GM13976 (cell line): Measurements from ENCODE around the gene STARD10.

Experiments used
- DNase-seq: peaks from one replicate; pipeline ENCODE4 v3.0.0; 2012; ENCODE audit warnings: low spot score
- in situ Hi-C: fragments of 300-500 bp; cut with MboI; formaldehyde crosslinking; loops from one replicate; pipeline ENCODE4 v1.12.0; 2022; ENCODE audit warnings: low sequenced_read_pairs, mixed read lengths, inconsistent platforms; ENCODE audit not compliant: unreplicated experiment
- TF ChIP-seq, protein P1 (sequence below): IDR thresholded peaks from 2 replicates; pipeline ENCODE4 v1.5.1; 2012; ENCODE audit warnings: borderline replicate concordance, mild to moderate bottlenecking; ENCODE audit not compliant: insufficient read depth; ENCODE audit errors: extremely low read depth, missing control alignments, control extremely low read depth

STARD10 gene

DNA sequence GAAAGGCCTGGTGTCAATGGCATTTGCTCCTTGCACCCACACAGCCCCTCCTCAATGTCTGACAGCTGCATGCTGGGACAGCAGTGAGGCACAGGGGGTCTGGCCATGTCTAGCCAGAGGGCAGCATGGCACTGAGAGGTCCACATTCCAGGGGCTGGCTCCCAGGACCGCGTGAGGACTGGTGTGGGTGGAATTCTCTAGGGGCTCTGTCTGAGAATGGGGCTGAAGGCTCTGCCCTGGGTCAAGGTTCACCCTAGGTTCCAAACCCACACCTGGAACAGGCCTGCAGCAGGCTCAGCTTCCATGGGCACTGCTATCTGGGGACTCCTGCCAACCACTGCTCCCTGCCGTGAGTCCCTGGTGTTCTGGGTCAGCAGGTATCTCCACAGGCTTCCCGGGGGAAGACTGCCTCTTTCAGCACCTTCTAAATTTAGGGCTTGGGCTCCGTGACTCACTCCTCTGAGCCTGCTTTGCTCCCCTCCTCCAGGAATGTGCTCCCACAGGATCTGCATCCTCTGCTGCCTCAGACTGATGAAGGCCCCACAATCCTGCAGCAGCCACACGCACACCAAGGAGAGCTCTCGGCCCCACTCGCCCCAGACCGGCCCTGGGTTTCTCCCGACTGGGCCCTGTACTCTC is 4.2 kb downstream of the STARD10 start:
- no peak for DNase-seq
- TF ChIP-seq, protein P1, sequence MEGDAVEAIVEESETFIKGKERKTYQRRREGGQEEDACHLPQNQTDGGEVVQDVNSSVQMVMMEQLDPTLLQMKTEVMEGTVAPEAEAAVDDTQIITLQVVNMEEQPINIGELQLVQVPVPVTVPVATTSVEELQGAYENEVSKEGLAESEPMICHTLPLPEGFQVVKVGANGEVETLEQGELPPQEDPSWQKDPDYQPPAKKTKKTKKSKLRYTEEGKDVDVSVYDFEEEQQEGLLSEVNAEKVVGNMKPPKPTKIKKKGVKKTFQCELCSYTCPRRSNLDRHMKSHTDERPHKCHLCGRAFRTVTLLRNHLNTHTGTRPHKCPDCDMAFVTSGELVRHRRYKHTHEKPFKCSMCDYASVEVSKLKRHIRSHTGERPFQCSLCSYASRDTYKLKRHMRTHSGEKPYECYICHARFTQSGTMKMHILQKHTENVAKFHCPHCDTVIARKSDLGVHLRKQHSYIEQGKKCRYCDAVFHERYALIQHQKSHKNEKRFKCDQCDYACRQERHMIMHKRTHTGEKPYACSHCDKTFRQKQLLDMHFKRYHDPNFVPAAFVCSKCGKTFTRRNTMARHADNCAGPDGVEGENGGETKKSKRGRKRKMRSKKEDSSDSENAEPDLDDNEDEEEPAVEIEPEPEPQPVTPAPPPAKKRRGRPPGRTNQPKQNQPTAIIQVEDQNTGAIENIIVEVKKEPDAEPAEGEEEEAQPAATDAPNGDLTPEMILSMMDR: no peak
- in situ Hi-C loops: loop anchor here (10.0 kb wide), 1 partner anchor 65 kb away; no protein-coding TSS in a partner anchor

DNA sequence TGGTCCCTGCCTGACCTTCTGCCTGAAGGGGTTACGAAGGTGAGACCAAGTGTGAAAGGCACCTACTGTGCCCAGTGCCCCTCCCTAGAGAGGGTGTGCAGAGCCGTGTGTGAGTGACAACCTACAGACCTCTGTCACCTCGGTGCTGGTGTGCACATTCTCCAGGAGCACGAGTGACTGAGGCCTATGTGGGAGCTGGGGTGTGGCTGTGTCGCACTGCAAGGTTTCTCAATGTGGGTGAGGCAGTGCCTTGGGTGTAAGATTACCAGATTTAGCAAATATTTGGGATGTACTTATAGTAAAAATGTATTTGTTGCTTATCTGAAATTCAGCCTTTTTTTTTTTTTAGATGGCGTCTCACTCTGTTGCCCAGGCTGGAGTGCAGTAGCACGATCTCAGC is 5.6 kb downstream of the STARD10 start:
- TF ChIP-seq, protein P1: no peak
- no peak for DNase-seq
- in situ Hi-C loops: no loop called here

DNA sequence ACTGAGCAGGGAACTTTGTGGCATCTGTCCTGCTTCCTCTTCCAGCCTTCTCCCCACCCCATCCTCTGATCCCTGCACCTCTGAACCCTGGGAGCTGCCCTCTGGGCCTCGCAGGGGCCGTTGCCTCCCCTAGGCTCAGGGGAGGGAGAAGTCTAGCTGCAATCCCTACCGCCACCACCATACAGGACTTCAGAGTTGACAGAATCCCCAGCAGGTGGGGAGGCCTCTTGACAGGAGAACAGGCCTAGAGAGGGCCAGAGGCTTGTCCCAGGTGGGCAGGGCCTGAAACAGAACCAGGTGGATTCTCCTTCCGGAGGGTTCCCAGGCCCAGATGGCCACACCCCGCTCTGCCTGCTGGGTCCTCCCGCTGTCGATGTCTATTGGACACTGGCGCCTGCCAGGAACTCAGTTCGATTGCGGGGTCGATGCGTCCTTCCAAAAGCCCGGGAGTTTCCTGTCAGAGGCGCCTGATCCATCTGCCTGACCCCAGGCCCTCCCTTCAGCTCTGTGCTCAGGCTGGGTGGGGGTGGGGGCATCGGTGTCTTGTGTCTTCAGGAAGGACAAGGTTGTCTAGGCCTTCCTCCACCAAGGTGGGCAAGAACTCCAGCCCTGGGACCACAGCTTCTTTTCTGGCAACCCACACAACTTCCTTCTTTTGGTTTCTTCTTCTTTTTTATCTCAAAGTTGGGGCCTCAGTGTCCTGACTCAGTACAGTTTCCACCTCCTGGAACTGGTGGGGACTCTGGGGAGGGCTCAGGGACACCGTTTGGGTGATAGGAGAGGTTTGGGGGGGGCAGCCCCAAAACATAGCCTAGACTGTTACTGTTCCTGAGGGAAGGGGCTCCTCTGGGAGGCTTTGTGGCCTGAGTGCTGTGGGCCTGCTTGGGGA is 6.4 kb downstream of the STARD10 start:
- peak; percentile 81 for DNase-seq
- TF ChIP-seq, protein P1: no peak
- in situ Hi-C loops: no loop called here

DNA sequence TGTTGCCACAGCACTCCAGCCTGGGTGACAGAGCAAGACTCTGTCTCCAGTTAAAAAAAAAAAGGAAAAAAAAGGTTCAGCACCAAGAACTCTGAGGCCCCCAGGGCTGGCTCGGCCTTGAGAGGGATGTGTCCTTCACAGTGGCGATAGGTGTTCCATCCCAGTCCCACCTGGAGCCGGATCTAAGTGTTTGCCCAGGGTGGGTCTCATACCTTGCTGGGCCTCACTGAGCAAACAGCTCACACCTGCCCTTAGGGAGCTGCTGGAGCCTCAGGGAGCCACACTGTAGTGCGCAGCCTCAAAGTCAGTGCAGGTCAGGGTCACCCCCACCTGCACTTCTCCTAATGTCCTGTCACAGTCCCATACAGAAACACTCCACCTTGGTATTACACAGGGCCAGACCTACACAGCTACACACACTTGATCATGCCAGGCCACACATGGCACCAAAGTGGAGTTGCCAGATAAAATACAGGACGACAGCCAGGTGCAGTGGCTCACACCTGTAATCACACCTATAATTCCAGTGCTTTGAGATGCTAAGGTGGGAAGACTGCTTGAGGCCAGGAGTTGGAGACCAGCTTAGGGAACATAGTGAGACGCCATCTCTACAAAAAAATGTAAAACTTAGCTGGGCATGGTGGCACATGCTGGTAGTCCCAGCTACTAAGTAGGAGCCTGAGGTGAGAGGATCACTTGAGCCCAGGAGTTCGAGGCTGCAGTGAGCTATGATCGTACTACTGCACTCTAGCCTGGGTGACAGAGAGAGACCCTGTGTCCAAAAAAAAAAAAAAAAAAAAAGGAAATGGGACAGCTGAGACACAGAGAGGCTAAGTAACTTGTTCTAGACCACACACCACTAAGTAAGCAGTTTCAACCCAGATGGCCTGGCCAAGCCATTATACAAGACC is 7.3 kb downstream of the STARD10 start:
- in situ Hi-C loops: no loop called here
- DNase-seq: no peak
- TF ChIP-seq, protein P1: no peak

DNA sequence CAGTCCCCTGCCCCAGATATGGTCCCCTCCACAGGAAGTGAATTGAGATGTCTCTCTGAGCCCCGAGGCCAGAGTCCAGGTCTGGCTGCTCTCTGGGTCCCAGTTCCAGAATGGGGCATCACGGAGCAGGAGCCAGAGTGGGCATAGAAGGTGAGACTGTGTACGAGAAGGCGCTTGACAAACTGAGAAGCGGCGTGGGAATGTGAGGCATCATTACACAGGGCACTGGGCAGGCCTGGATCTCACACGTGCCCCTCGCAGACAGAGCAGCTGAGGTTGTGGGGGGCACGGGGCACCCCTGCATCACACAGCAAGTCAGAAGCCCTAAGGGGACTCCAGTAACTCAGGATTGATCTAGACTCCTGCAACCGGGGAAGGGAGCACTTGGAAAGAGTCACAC is 9.2 kb downstream of the STARD10 start:
- in situ Hi-C loops: no loop called here
- TF ChIP-seq, protein P1: no peak
- no peak for DNase-seq
